A549 (cell line): ENCODE results near the gene WFDC1. TPM values are rescaled to one million over a fixed set of nuclear protein-coding genes. Genes with fewer than 3 reads are reported as not detected.

Experiments
- ATAC-seq, 2 experiments: fragments of 200-7000 bp in 1 of 2; fragments of >200 bp in 1 of 2; cut with Nextera tagmentation in 1 of 2; cut with Tn5 transposase in 1 of 2; 3 replicates each; pipeline versions ENCODE4 v1.8.0 to v1.9.1; 2018 to 2020; ENCODE audit warnings: mild to moderate bottlenecking in 1 of 2, moderate library complexity in 1 of 2
- CTCF ChIA-PET: fragments of 300-600 bp; sonication (Branson Sonifier 250); formaldehyde crosslinking; extraction: SDS; loops from one replicate; lab custom pipeline; 2021; ENCODE audit warnings: antibody characterized with exemption, inconsistent platforms; lab: Yijun Ruan, JAX
- POLR2A ChIA-PET: fragments of 350-600 bp; formaldehyde crosslinking; extraction: SDS; loops from one replicate; lab custom pipeline; 2021; ENCODE audit warnings: antibody characterized with exemption, inconsistent platforms; lab: Yijun Ruan, JAX
- DNase-seq, 2 experiments: peaks; one replicate each; pipeline versions ENCODE4 v3.0.0 to v3.0.0-alpha.2; 2011 to 2016; ENCODE audit warnings: low read depth in 1 of 2, low spot score in 1 of 2
- FAIRE-seq: peaks from 2 replicates; lab custom pipeline; 2011; peaks lifted over from hg19 to GRCh38; lab: Jason Lieb, UNC
- H3K27ac ChIP-seq, 2 experiments: fragments of >200 bp; sonication (Bioruptor Twin); formaldehyde crosslinking; 3 replicates each; pipeline ENCODE4 v1.5.1; 2016 to 2017
- H3K4me1 ChIP-seq: fragments of >200 bp; sonication (Bioruptor Twin); formaldehyde crosslinking; 3 replicates; pipeline ENCODE4 v1.6.1; 2016
- H3K4me2 ChIP-seq: fragments of >200 bp; sonication (Bioruptor Twin); formaldehyde crosslinking; 3 replicates; pipeline ENCODE4 v1.6.1; 2016
- H3K4me3 ChIP-seq: fragments of >200 bp; sonication (Bioruptor Twin); formaldehyde crosslinking; 3 replicates; pipeline ENCODE4 v1.5.1; 2016
- H3K9me3 ChIP-seq: fragments of >200 bp; sonication (Bioruptor Twin); formaldehyde crosslinking; 3 replicates; pipeline ENCODE4 v1.6.1; 2016
- ATOH8 ChIP-seq: fragments of 250-450 bp; sonication (Bioruptor Pico); IDR thresholded peaks from 2 replicates; pipeline ENCODE4 v1.5.0; 2020; ENCODE audit warnings: low read depth, mild to moderate bottlenecking, moderate library complexity
- BHLHE40 ChIP-seq: IDR thresholded peaks from 2 replicates; pipeline ENCODE4 v1.6.1; 2012; ENCODE audit warnings: low read depth, low read length, inconsistent platforms
- CBX2 ChIP-seq: fragments of 200-600 bp; sonication (generic); IDR thresholded peaks from 2 replicates; pipeline ENCODE4 v1.6.1; 2016; ENCODE audit warnings: low read depth, mild to moderate bottlenecking, borderline replicate concordance
- CHD2 ChIP-seq: fragments of 150-350 bp; IDR thresholded peaks from 2 replicates; pipeline ENCODE4 v1.6.1; 2014; ENCODE audit warnings: low read length; ENCODE audit not compliant: partially characterized antibody
- FOSL2 ChIP-seq, 2 experiments: fragments of 450-650 bp in 1 of 2; fragments of >200 bp in 1 of 2; sonication (Bioruptor Twin) in 1 of 2; formaldehyde crosslinking; IDR thresholded peaks; 2 replicates each; pipeline versions ENCODE4 v1.5.0 to v1.6.1; 2016 to 2020; ENCODE audit warnings: mild to moderate bottlenecking in 1 of 2, moderate library complexity in 1 of 2
- FOXS1 ChIP-seq: fragments of 250-450 bp; sonication (Bioruptor Pico); IDR thresholded peaks from 2 replicates; pipeline ENCODE4 v1.5.0; 2020; ENCODE audit warnings: mild to moderate bottlenecking, moderate library complexity
- HDAC2 ChIP-seq: fragments of 200-600 bp; sonication (generic); IDR thresholded peaks from 2 replicates; pipeline ENCODE4 v1.6.1; 2016
- HEYL ChIP-seq: fragments of 250-450 bp; sonication (Bioruptor Pico); IDR thresholded peaks from 2 replicates; pipeline ENCODE4 v1.8.0; 2021; ENCODE audit warnings: mild to moderate bottlenecking, moderate library complexity
- HMGXB4 ChIP-seq: fragments of 250-450 bp; sonication (Bioruptor Pico); IDR thresholded peaks from 2 replicates; pipeline ENCODE4 v1.5.0; 2021; ENCODE audit warnings: mild to moderate bottlenecking, moderate library complexity, borderline replicate concordance
- HOXB13 ChIP-seq: fragments of 250-450 bp; sonication (Bioruptor Pico); IDR thresholded peaks from 2 replicates; pipeline ENCODE4 v1.5.0; 2020; ENCODE audit warnings: low read depth, mild to moderate bottlenecking, moderate library complexity
- JUN ChIP-seq, 2 experiments: fragments of >200 bp; sonication (Bioruptor Twin); formaldehyde crosslinking; IDR thresholded peaks; 2 replicates in 1 of 2; 3 replicates in 1 of 2; pipeline ENCODE4 v1.6.1; 2016 to 2017
- KDM1A ChIP-seq: fragments of 200-600 bp; sonication (generic); IDR thresholded peaks from 2 replicates; pipeline ENCODE4 v1.6.1; 2016; ENCODE audit warnings: low read depth, mild to moderate bottlenecking
- MAZ ChIP-seq: fragments of 150-350 bp; IDR thresholded peaks from 2 replicates; pipeline ENCODE4 v1.6.1; 2014; ENCODE audit warnings: antibody characterized with exemption, low read depth, low read length, borderline replicate concordance
- NPAS2 ChIP-seq: fragments of 250-450 bp; sonication (Bioruptor Pico); IDR thresholded peaks from 2 replicates; pipeline ENCODE4 v1.8.0; 2022; ENCODE audit warnings: mild to moderate bottlenecking, moderate library complexity, borderline replicate concordance
- NR3C1 ChIP-seq: fragments of >200 bp; sonication (Bioruptor Twin); formaldehyde crosslinking; IDR thresholded peaks from 3 replicates; pipeline ENCODE4 v1.6.1; 2017
- POLR2A ChIP-seq: IDR thresholded peaks from 2 replicates; pipeline ENCODE4 v1.6.1; 2012; ENCODE audit warnings: mild to moderate bottlenecking, low read length
- POLR2AphosphoS2 ChIP-seq: conservative IDR thresholded peaks from 2 replicates; pipeline ENCODE4 v1.6.1; 2012; ENCODE audit warnings: low read length, improper control_type of control experiment, inconsistent platforms
- RNF2 ChIP-seq: fragments of 200-600 bp; sonication (generic); IDR thresholded peaks from 2 replicates; pipeline ENCODE4 v1.6.1; 2016; ENCODE audit warnings: low read depth, mild to moderate bottlenecking, antibody characterized with exemption, moderate library complexity, borderline replicate concordance
- SMC3 ChIP-seq: fragments of >200 bp; sonication (Bioruptor Twin); formaldehyde crosslinking; IDR thresholded peaks from 3 replicates; pipeline ENCODE4 v1.6.1; 2018; ENCODE audit warnings: inconsistent platforms
- USF2 ChIP-seq: fragments of 450-650 bp; IDR thresholded peaks from 2 replicates; pipeline ENCODE4 v1.6.1; 2014; ENCODE audit warnings: antibody characterized with exemption
- ZFP36 ChIP-seq: fragments of 450-650 bp; IDR thresholded peaks from 2 replicates; pipeline ENCODE4 v1.6.1; 2014; ENCODE audit warnings: borderline replicate concordance; ENCODE audit not compliant: partially characterized antibody
- ZNF302 ChIP-seq: fragments of 250-450 bp; sonication (Bioruptor Pico); IDR thresholded peaks from 2 replicates; pipeline ENCODE4 v1.9.0; 2021; ENCODE audit warnings: inconsistent platforms, mild to moderate bottlenecking, moderate library complexity
- ZSCAN20 ChIP-seq: fragments of 250-450 bp; sonication (Bioruptor Pico); IDR thresholded peaks from 2 replicates; pipeline ENCODE4 v1.8.0; 2022; ENCODE audit warnings: mild to moderate bottlenecking, moderate library complexity
- WGBS: methylation state at CpG from one replicate; pipeline ENCODE4 v1.1.6; 2017; ENCODE audit errors: missing lambda C conversion rate; 5-methylcytosine and 5-hydroxymethylcytosine counted together
- polyA plus RNA-seq, 4 experiments: library from polyadenylated mRNA; depleted of rRNA in 3 of 4; stranded (reverse); fragments of >200 nt; fragmentation: RNase III in 1 of 4; extraction: RNeasy Plus Mini Kit Qiagen cat#74134 plus additional on column Dnase treatment in 1 of 4; gene quantifications; 2 replicates in 3 of 4; 3 replicates in 1 of 4; pipeline ENCODE4 v1.2.3, GENCODE V29; 2011 to 2017
- TF ChIP-seq, protein P1 (sequence below): fragments of >200 bp; sonication (Bioruptor Twin); formaldehyde crosslinking; IDR thresholded peaks from 2 replicates; pipeline ENCODE4 v1.6.1; 2016
- TF ChIP-seq, protein P2 (sequence below): fragments of >200 bp; sonication (Bioruptor Twin); formaldehyde crosslinking; IDR thresholded peaks from 3 replicates; pipeline ENCODE4 v1.5.1; 2016

Gene WFDC1
- polyA plus RNA-seq, 2 of the 4 experiments (the other 2 are of a cell fraction), result not detected

DNA sequence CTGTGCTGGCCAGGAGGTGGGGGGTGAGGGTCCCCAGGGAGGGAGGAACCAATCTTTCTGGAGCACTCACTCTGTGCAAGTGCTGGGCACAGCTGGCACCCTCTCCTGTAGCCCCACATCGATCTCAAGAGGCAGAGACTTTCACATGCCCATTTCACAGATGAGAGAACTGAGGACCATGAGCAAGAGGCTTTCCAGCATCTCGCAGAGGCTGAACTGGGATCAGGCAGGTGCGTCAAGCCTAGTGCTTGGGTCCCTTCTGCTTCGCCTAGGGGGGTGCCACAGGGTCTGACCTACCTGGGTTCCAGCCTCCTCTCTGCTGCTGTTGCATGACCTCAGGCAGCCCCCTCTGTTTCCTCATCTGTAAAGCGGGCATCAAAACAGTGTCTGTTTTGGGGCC is 1.3 kb upstream of the WFDC1 start (continued):
- TF ChIP-seq, protein P1, sequence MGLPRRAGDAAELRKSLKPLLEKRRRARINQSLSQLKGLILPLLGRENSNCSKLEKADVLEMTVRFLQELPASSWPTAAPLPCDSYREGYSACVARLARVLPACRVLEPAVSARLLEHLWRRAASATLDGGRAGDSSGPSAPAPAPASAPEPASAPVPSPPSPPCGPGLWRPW, result no peak
- TF ChIP-seq FOSL2 (IDR thresholded peaks at IDR 0.05) (no peak), FOSL2 (CRISPR knock-in tag; IDR thresholded peaks at IDR 0.05) (no peak), NPAS2 (CRISPR knock-in tag) (no peak)

DNA sequence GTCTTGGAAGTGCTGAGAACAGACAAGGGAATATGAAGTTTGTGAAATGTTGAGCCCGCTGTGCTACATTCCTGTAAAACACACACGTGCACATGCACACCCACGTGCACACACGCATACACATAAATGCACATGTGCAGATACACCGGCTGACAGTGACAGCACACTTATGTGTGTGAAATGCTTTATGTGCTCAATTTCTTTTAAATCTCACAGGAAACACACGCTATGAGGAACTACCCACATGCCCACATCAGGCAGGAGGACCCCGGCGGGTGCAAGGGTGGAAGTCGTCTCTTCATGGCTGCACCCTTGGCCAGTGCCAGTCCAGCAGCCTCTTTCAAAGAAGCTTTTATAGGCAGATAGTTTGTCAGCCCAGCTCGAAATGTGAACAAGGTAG is 561 bp upstream of the WFDC1 start:
- H3K9me3 ChIP-seq, result no peaks in the 10 kb centered on the region
- peak in 1 of 2 experiments; percentile 17; a peak in 2 of 6 replicates for ATAC-seq
- WGBS, result 71% methylated on average over 9 of the region's 10 CpGs
- no peak for TF ChIP-seq POLR2A
- no peak for DNase-seq
- ChIA-PET CTCF (interaction anchor here (0.8 to 1.9 kb wide), 3 partner anchors 14 to 17 kb away, joined by 4 to 6 read pairs (median 4); no protein-coding TSS in a partner anchor), POLR2A (no interaction called here)
- no peak overlapping the region for H3K4me2 ChIP-seq
- H3K4me3 ChIP-seq, result no peak overlapping the region
- H3K27ac ChIP-seq, result no peak overlapping the region; a peak in 1 of 6 replicates
- no peaks in the 10 kb centered on the region for H3K4me1 ChIP-seq
- no peak for FAIRE-seq

DNA sequence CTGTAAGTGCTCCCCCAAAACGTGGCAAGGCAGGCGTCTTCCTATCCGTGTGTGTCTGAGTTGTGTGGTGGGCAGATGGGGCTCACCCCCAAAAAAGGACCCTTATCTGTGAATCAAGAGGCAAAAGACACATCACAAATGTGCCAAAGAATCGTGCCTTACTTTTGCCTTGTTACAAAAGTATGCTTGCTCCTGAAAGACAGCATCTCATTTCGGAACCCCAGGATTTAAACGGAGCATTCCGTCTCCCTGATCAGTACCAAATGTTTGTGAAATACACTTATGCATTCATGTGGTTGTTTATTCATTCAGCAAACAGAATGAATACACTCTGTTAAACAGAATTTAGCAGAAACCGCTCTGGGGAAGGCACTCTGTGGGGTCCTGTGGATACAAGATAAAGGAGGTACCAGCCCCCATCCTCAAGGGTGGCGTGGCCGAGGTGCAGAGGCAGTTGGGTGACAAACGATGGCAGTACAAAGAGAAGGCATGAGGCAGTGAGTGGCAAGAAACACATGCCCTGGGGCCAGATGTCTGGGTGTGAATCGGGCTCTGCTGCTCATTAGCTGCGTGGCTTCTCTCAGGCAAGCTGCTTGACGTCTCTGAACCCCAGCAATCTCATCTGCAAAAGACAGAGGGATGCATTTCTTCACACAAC is 654 bp downstream of the WFDC1 start:
- peak overlapping the region; percentile 35; the same call in 1 of the 3 replicates for H3K4me2 ChIP-seq
- no peak for TF ChIP-seq SMC3
- no peak for TF ChIP-seq FOXS1 (CRISPR knock-in tag)
- TF ChIP-seq HDAC2, result no peak
- no peak for TF ChIP-seq NR3C1
- no peak for TF ChIP-seq ZSCAN20
- no peak for TF ChIP-seq CHD2
- no peak for TF ChIP-seq CBX2
- TF ChIP-seq ZNF302, result no peak
- no peak for TF ChIP-seq USF2
- no peak for TF ChIP-seq POLR2AphosphoS2
- TF ChIP-seq HMGXB4 (CRISPR knock-in tag), result no peak
- H3K4me3 ChIP-seq, result no peak overlapping the region
- no peak overlapping the region for H3K27ac ChIP-seq
- H3K9me3 ChIP-seq, result no peaks in the 10 kb centered on the region
- 49% methylated on average over 14 of the region's 14 CpGs for WGBS
- ATAC-seq (0 out of 6 replicates have a peak, but pooled peaks of 1 of the 2 experiments have one; percentile 17), DNase-seq (no peak), FAIRE-seq (no peak)
- H3K4me1 ChIP-seq, result no peaks in the 10 kb centered on the region
- ChIA-PET POLR2A (no interaction called here), CTCF (interaction anchor here (0.8 to 2.8 kb wide), 5 partner anchors 13 to 18 kb away, joined by 4 to 8 read pairs (median 6); no protein-coding TSS in a partner anchor)

DNA sequence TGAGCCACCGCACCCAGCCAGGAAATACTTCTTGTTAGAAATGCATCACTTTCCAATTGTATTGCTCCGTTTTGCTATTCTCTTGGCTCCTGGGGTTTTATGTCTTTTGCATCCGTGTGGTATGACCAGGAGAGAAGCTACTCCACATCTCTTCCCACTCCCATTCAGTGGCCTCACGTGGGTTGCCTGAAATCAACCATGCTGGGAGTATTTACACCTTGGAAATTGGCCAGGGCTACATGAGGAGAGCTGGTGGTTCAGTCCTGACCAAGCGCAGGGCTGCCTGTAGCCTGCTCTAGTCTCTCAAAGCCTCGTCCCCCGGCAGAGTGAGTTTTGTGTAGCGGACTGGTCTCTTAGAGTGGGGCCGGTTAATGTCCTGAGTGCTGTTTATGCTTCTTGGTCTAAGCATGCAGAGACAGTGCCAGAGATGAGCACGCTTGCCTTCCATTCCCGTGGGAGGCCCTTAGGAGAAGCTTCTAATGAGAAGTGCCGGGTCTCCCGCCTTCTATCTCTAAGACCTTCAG is 3.8 kb downstream of the WFDC1 start:
- no peaks in the 10 kb centered on the region for H3K4me1 ChIP-seq
- TF ChIP-seq, protein P2, sequence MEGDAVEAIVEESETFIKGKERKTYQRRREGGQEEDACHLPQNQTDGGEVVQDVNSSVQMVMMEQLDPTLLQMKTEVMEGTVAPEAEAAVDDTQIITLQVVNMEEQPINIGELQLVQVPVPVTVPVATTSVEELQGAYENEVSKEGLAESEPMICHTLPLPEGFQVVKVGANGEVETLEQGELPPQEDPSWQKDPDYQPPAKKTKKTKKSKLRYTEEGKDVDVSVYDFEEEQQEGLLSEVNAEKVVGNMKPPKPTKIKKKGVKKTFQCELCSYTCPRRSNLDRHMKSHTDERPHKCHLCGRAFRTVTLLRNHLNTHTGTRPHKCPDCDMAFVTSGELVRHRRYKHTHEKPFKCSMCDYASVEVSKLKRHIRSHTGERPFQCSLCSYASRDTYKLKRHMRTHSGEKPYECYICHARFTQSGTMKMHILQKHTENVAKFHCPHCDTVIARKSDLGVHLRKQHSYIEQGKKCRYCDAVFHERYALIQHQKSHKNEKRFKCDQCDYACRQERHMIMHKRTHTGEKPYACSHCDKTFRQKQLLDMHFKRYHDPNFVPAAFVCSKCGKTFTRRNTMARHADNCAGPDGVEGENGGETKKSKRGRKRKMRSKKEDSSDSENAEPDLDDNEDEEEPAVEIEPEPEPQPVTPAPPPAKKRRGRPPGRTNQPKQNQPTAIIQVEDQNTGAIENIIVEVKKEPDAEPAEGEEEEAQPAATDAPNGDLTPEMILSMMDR, result no peak
- TF ChIP-seq BHLHE40 (no peak), ZFP36 (no peak), SMC3 (no peak), HDAC2 (no peak), MAZ (no peak), HEYL (CRISPR knock-in tag) (no peak), JUN (IDR thresholded peaks at IDR 0.05) (no peak), KDM1A (no peak), HOXB13 (CRISPR knock-in tag) (no peak), RNF2 (no peak), FOXS1 (CRISPR knock-in tag) (no peak), ZSCAN20 (no peak), POLR2AphosphoS2 (no peak), ATOH8 (CRISPR knock-in tag) (no peak)
- TF ChIP-seq, protein P1, result no peak
- POLR2A ChIA-PET, result no interaction called here
- ATAC-seq, result no peak
- no peak overlapping the region for H3K4me2 ChIP-seq
- no peak overlapping the region for H3K4me3 ChIP-seq
- CTCF ChIA-PET, result interaction anchor here (1.0 to 3.5 kb wide), 4 partner anchors 10 to 233 kb away, joined by 3 to 14 read pairs (median 6); no protein-coding TSS in a partner anchor
- DNase-seq, result no peak
- no peak overlapping the region for H3K27ac ChIP-seq
- 70% methylated on average over 11 of the region's 13 CpGs for WGBS
- no peak for FAIRE-seq
- H3K9me3 ChIP-seq, result no peaks in the 10 kb centered on the region
